GM18526 (cell line): ENCODE results near the gene RETREG3.
A peak's percentile ranks its signal among the peaks of the same experiment; 100 is the strongest.
"Not testable (repeated sequence)": the region's sequence is repeated elsewhere in the genome, so short reads cannot be mapped to it uniquely, and the experiment has no call there.

Experiments used
- POLR2A ChIP-seq: IDR thresholded peaks from 3 replicates; pipeline ENCODE4 v1.6.1; 2011; ENCODE audit not compliant: insufficient read length; ENCODE audit errors: extremely low read depth

Gene RETREG3

GRCh38 chr17:42563950-42564349 is 45.2 kb downstream of the RETREG3 start:
- no peak for TF ChIP-seq POLR2A

GRCh38 chr17:42563543-42563942 is 45.6 kb downstream of the RETREG3 start:
- no peak for TF ChIP-seq POLR2A

- no peak for TF ChIP-seq POLR2A
Observed at GRCh38 chr17:42563143-42563509, 46.0 kb downstream of the RETREG3 start.

- TF ChIP-seq POLR2A, result no peak
Observed at GRCh38 chr17:42562388-42563142, 46.6 kb downstream of the RETREG3 start.

- peak; percentile 74 for TF ChIP-seq POLR2A
Observed at GRCh38 chr17:42561897-42562387, 47.2 kb downstream of the RETREG3 start, which contains the start of gene COASY. Gene COASY, plus strand, starts transcription at chr17:42562148. Its CDS starts 475 bp downstream, at chr17:42562623.

GRCh38 chr17:42560246-42560645 is 48.9 kb downstream of the RETREG3 start:
- TF ChIP-seq POLR2A, result no peak

GRCh38 chr17:42559075-42559474 is 50.1 kb downstream of the RETREG3 start:
- TF ChIP-seq POLR2A, result no peak

GRCh38 chr17:42555122-42555622 is 54.0 kb downstream of the RETREG3 start:
- TF ChIP-seq POLR2A, result no peak

GRCh38 chr17:42554250-42555121 is 54.7 kb downstream of the RETREG3 start:
- peak; percentile 78 for TF ChIP-seq POLR2A

GRCh38 chr17:42553866-42554249 is 55.3 kb downstream of the RETREG3 start:
- no peak for TF ChIP-seq POLR2A

- no peak for TF ChIP-seq POLR2A
Observed at GRCh38 chr17:42553161-42553818, 55.9 kb downstream of the RETREG3 start.

GRCh38 chr17:42552736-42553135 is 56.4 kb downstream of the RETREG3 start, which contains the start of gene HSD17B1:
Gene HSD17B1, plus strand, starts transcription at chr17:42552923. Its CDS starts 11 bp downstream, at chr17:42552934.
- TF ChIP-seq POLR2A, result not testable (repeated sequence)

GRCh38 chr17:42548993-42549755 is 60.0 kb downstream of the RETREG3 start:
- TF ChIP-seq POLR2A, result no peak

GRCh38 chr17:42548070-42548837 is 60.9 kb downstream of the RETREG3 start:
- TF ChIP-seq POLR2A, result peak; percentile 28
